NCI-H446 treated with DMSO at 0.1 percent for 48 hours (cell line): ENCODE data around the gene ATXN7.

Source experiments
- DNase-seq: peaks from one replicate; lab custom pipeline; 2025; lab: John Stamatoyannopoulos, UW

Gene ATXN7

GRCh38 chr3:63936925-63937324 lies 73.3 kb downstream of the ATXN7 start:
- DNase-seq: no peak

GRCh38 chr3:63937661-63938651 lies 74.3 kb downstream of the ATXN7 start:
- no peak for DNase-seq

- no peak for DNase-seq
Measured at GRCh38 chr3:63940389-63940757, 76.7 kb downstream of the ATXN7 start.

GRCh38 chr3:63942528-63942927 lies 78.9 kb downstream of the ATXN7 start:
- DNase-seq: no peak

- no peak for DNase-seq
Measured at GRCh38 chr3:63943678-63944077, 80.0 kb downstream of the ATXN7 start.

GRCh38 chr3:63945558-63946096 lies 82.0 kb downstream of the ATXN7 start:
- DNase-seq: no peak

GRCh38 chr3:63946753-63947152 lies 83.1 kb downstream of the ATXN7 start:
- DNase-seq: no peak

- DNase-seq: no peak
Measured at GRCh38 chr3:63947594-63947993, 83.9 kb downstream of the ATXN7 start.

- DNase-seq: no peak
Measured at GRCh38 chr3:63949005-63949404, 85.3 kb downstream of the ATXN7 start.

- no peak for DNase-seq
Measured at GRCh38 chr3:63950698-63951097, 87.0 kb downstream of the ATXN7 start.

GRCh38 chr3:63951492-63952247 lies 88.0 kb downstream of the ATXN7 start:
- no peak for DNase-seq

GRCh38 chr3:63952248-63952594 lies 88.6 kb downstream of the ATXN7 start:
- DNase-seq: no peak

GRCh38 chr3:63954182-63954581 lies 90.5 kb downstream of the ATXN7 start:
- DNase-seq: no peak

- no peak for DNase-seq
Measured at GRCh38 chr3:63955036-63955650, 91.5 kb downstream of the ATXN7 start.

GRCh38 chr3:63955830-63956545 lies 92.3 kb downstream of the ATXN7 start:
- no peak for DNase-seq

GRCh38 chr3:63959146-63959545 lies 95.5 kb downstream of the ATXN7 start:
- DNase-seq: no peak

- peak; percentile 17 for DNase-seq
Measured at GRCh38 chr3:63960048-63960711, 96.5 kb downstream of the ATXN7 start.

GRCh38 chr3:63961891-63962290 lies 98.2 kb downstream of the ATXN7 start:
- no peak for DNase-seq

- no peak for DNase-seq
Measured at GRCh38 chr3:63963496-63963895, 99.8 kb downstream of the ATXN7 start.

GRCh38 chr3:63964681-63965485 lies 101.2 kb downstream of the ATXN7 start:
- no peak for DNase-seq
